GM13976 (cell line): ENCODE results near the gene TNNT2.

Source experiments
- DNase-seq: peaks from one replicate; pipeline ENCODE4 v3.0.0; 2012; ENCODE audit warnings: low spot score
- CTCF ChIP-seq: IDR thresholded peaks from 2 replicates; pipeline ENCODE4 v1.5.1; 2012; ENCODE audit warnings: borderline replicate concordance, mild to moderate bottlenecking; ENCODE audit not compliant: insufficient read depth; ENCODE audit errors: extremely low read depth, missing control alignments, control extremely low read depth
- in situ Hi-C: fragments of 300-500 bp; cut with MboI; formaldehyde crosslinking; loops from one replicate; pipeline ENCODE4 v1.12.0; 2022; ENCODE audit warnings: low sequenced_read_pairs, mixed read lengths, inconsistent platforms; ENCODE audit not compliant: unreplicated experiment

TNNT2 gene

GRCh38 chr1:201316556-201316955 lies 60.9 kb downstream of the TNNT2 start:
- in situ Hi-C loops: no loop called here
- no peak for TF ChIP-seq CTCF
- DNase-seq: no peak

- TF ChIP-seq CTCF: no peak
- DNase-seq: no peak
- in situ Hi-C loops: no loop called here
These were observed 64.4 kb downstream of the TNNT2 start for GRCh38 chr1:201313086-201313485.

- in situ Hi-C loops: no loop called here
- TF ChIP-seq CTCF: no peak
- DNase-seq: no peak
These were observed 65.2 kb downstream of the TNNT2 start for GRCh38 chr1:201312298-201312697.

GRCh38 chr1:201311356-201312011 lies 66.0 kb downstream of the TNNT2 start:
- no peak for DNase-seq
- no peak for TF ChIP-seq CTCF
- in situ Hi-C loops: no loop called here

GRCh38 chr1:201310986-201311355 lies 66.5 kb downstream of the TNNT2 start:
- in situ Hi-C loops: no loop called here
- no peak for DNase-seq
- no peak for TF ChIP-seq CTCF

GRCh38 chr1:201310251-201310985 lies 67.1 kb downstream of the TNNT2 start:
- no peak for DNase-seq
- no peak for TF ChIP-seq CTCF
- in situ Hi-C loops: no loop called here
